Mesenchymal stem cell (in vitro differentiated cells and primary cell): Measurements from ENCODE around the gene TAF1A.
A peak's percentile ranks its signal among the peaks of the same experiment; 100 is the strongest.

Experiments used
- DNase-seq: peaks from one replicate; pipeline ENCODE4 v3.0.0-alpha.2; 2013
- H2AFZ ChIP-seq: one replicate; pipeline ENCODE4 v1.6.1; 2013; ENCODE audit warnings: low read depth, mild to moderate bottlenecking, control low read depth, inconsistent platforms, low read length, moderate library complexity
- H2AK5ac ChIP-seq: 2 replicates; pipeline ENCODE4 v1.6.1; 2013; ENCODE audit warnings: low read length, moderate library complexity, mild to moderate bottlenecking, inconsistent platforms; ENCODE audit not compliant: severe bottlenecking
- H2BK120ac ChIP-seq: one replicate; pipeline ENCODE4 v1.6.1; 2013; ENCODE audit warnings: low read depth, mild to moderate bottlenecking, inconsistent platforms, low read length, moderate library complexity
- H2BK12ac ChIP-seq, 2 experiments: one replicate each; pipeline ENCODE4 v1.6.1; 2013; ENCODE audit warnings: inconsistent platforms in 2 of 2, low read length in 2 of 2, mild to moderate bottlenecking in 2 of 2, moderate library complexity in 2 of 2, control low read depth in 1 of 2
- H2BK15ac ChIP-seq: one replicate; pipeline ENCODE4 v1.6.1; 2013; ENCODE audit warnings: mild to moderate bottlenecking, low read depth, inconsistent platforms; ENCODE audit not compliant: poor library complexity, severe bottlenecking
- H2BK5ac ChIP-seq: 2 replicates; pipeline ENCODE4 v1.6.1; 2013; ENCODE audit warnings: low read depth, mild to moderate bottlenecking, low read length, control low read depth, inconsistent platforms; ENCODE audit not compliant: poor library complexity, severe bottlenecking
- H3K14ac ChIP-seq, 2 experiments: one replicate each; pipeline ENCODE4 v1.6.1; 2013; ENCODE audit warnings: inconsistent platforms in 2 of 2, low read length in 2 of 2, control low read depth in 1 of 2, mild to moderate bottlenecking in 1 of 2, moderate library complexity in 1 of 2
- H3K18ac ChIP-seq, 2 experiments: one replicate each; pipeline ENCODE4 v1.6.1; 2013; ENCODE audit warnings: inconsistent platforms in 2 of 2, low read length in 2 of 2, control low read depth in 1 of 2, low read depth in 1 of 2, mild to moderate bottlenecking in 1 of 2
- H3K23ac ChIP-seq, 2 experiments: one replicate each; pipeline ENCODE4 v1.6.1; 2013; ENCODE audit warnings: inconsistent platforms in 2 of 2, low read length in 2 of 2, mild to moderate bottlenecking in 2 of 2, moderate library complexity in 2 of 2, control low read depth in 1 of 2
- H3K27ac ChIP-seq: 2 replicates; pipeline ENCODE4 v1.5.1; 2013; ENCODE audit warnings: mild to moderate bottlenecking, moderate library complexity, low read length, control low read depth, inconsistent platforms; ENCODE audit not compliant: poor library complexity, severe bottlenecking
- H3K27me3 ChIP-seq, 2 experiments: 2 replicates each; pipeline versions ENCODE4 v1.6.1 to v1.7.0; 2013; ENCODE audit warnings: low read length in 2 of 2, mild to moderate bottlenecking in 2 of 2, moderate library complexity in 2 of 2, control low read depth in 1 of 2, inconsistent platforms in 1 of 2; ENCODE audit not compliant: control insufficient read depth in 1 of 2, insufficient read depth in 1 of 2
- H3K36me3 ChIP-seq, 2 experiments: 2 replicates each; pipeline versions ENCODE4 v1.6.1 to v1.7.0; 2013; ENCODE audit warnings: low read length in 2 of 2, control low read depth in 1 of 2, inconsistent platforms in 1 of 2, low read depth in 1 of 2, mild to moderate bottlenecking in 1 of 2; ENCODE audit not compliant: insufficient read depth in 2 of 2, control insufficient read depth in 1 of 2
- H3K4ac ChIP-seq, 2 experiments: one replicate each; pipeline ENCODE4 v1.6.1; 2013; ENCODE audit warnings: inconsistent platforms in 2 of 2, low read length in 2 of 2, mild to moderate bottlenecking in 2 of 2, moderate library complexity in 2 of 2, control low read depth in 1 of 2, low read depth in 1 of 2
- H3K4me1 ChIP-seq: 2 replicates; pipeline ENCODE4 v1.6.1; 2013; ENCODE audit warnings: low read depth, low read length, control low read depth; ENCODE audit not compliant: control insufficient read depth, insufficient read depth
- H3K4me2 ChIP-seq: 2 replicates; pipeline ENCODE4 v1.6.1; 2013; ENCODE audit warnings: low read length, mild to moderate bottlenecking, inconsistent platforms; ENCODE audit not compliant: poor library complexity, severe bottlenecking
- H3K4me3 ChIP-seq, 2 experiments: 2 replicates each; pipeline versions ENCODE4 v1.5.1 to v1.7.0; 2013; ENCODE audit warnings: low read length in 2 of 2, mild to moderate bottlenecking in 2 of 2, control low read depth in 1 of 2, low read depth in 1 of 2; ENCODE audit not compliant: insufficient read depth in 1 of 2
- H3K79me1 ChIP-seq: replicated peaks from 2 replicates; pipeline ENCODE4 v1.6.1; 2013; ENCODE audit warnings: mild to moderate bottlenecking, control low read depth, low read length, inconsistent platforms; ENCODE audit not compliant: poor library complexity, severe bottlenecking
- H3K9ac ChIP-seq: 2 replicates; pipeline ENCODE4 v1.7.0; 2013; ENCODE audit warnings: mild to moderate bottlenecking, low read length, moderate library complexity
- H3K9me3 ChIP-seq: 2 replicates; pipeline ENCODE4 v1.7.0; 2013; ENCODE audit warnings: mild to moderate bottlenecking, low read length; ENCODE audit not compliant: control insufficient read depth
- H4K8ac ChIP-seq: one replicate; pipeline ENCODE4 v1.6.1; 2013; ENCODE audit warnings: inconsistent platforms, mild to moderate bottlenecking, low read length, moderate library complexity
- H4K91ac ChIP-seq: one replicate; pipeline ENCODE4 v1.6.1; 2013; ENCODE audit warnings: mild to moderate bottlenecking, low read length, inconsistent platforms
- WGBS: methylation state at CpG from one replicate; pipeline ENCODE4 v1.1.7; 2013; ENCODE audit warnings: mixed read lengths; 5-methylcytosine and 5-hydroxymethylcytosine counted together

The TAF1A gene

GRCh38 chr1:222600281-222600680 is 10.5 kb upstream of the TAF1A start:
- no peak overlapping the region for H3K27ac ChIP-seq
- no peak overlapping the region for H2BK15ac ChIP-seq
- H3K23ac ChIP-seq = no peak overlapping the region
- H3K79me1 ChIP-seq = no peaks in the 10 kb centered on the region
- no peak overlapping the region for H3K4ac ChIP-seq
- H2AK5ac ChIP-seq = no peak overlapping the region
- H3K36me3 ChIP-seq = no peaks in the 10 kb centered on the region
- H3K4me1 ChIP-seq = no peaks in the 10 kb centered on the region
- no peak overlapping the region for H2BK120ac ChIP-seq
- no peak overlapping the region for H2BK12ac ChIP-seq
- no peak overlapping the region for H2BK5ac ChIP-seq
- H3K27me3 ChIP-seq = no peaks in the 10 kb centered on the region
- no peak overlapping the region for H4K8ac ChIP-seq
- no peak overlapping the region for H3K4me2 ChIP-seq
- no peak for DNase-seq
- 63% methylated on average over 1 of the region's 1 CpG for WGBS
- no peak overlapping the region for H2AFZ ChIP-seq
- H3K9me3 ChIP-seq = no peaks in the 10 kb centered on the region
- H3K4me3 ChIP-seq = no peak overlapping the region
- no peak overlapping the region for H4K91ac ChIP-seq
- no peak overlapping the region for H3K18ac ChIP-seq
- H3K9ac ChIP-seq = no peak overlapping the region
- no peak overlapping the region for H3K14ac ChIP-seq

GRCh38 chr1:222596696-222597095 is 7.0 kb upstream of the TAF1A start:
- Histone ChIP-seq H2BK15ac (no peak overlapping the region), H3K4me1 (no peaks in the 10 kb centered on the region), H2BK120ac (no peak overlapping the region), H3K9me3 (peaks cover 9% of the 10 kb centered on the region), H3K4me2 (no peak overlapping the region), H3K4me3 (no peak overlapping the region), H2AFZ (no peak overlapping the region), H2BK5ac (no peak overlapping the region), H3K36me3 (no peaks in the 10 kb centered on the region), H3K4ac (no peak overlapping the region), H3K18ac (no peak overlapping the region), H3K23ac (no peak overlapping the region), H3K14ac (no peak overlapping the region), H2BK12ac (no peak overlapping the region), H2AK5ac (no peak overlapping the region), H3K79me1 (no peaks in the 10 kb centered on the region), H3K27ac (no peak overlapping the region), H3K9ac (no peak overlapping the region), H4K91ac (no peak overlapping the region), H3K27me3 (no peaks in the 10 kb centered on the region), H4K8ac (no peak overlapping the region)
- WGBS = 78% methylated on average over 4 of the region's 4 CpGs
- DNase-seq = no peak

DNA sequence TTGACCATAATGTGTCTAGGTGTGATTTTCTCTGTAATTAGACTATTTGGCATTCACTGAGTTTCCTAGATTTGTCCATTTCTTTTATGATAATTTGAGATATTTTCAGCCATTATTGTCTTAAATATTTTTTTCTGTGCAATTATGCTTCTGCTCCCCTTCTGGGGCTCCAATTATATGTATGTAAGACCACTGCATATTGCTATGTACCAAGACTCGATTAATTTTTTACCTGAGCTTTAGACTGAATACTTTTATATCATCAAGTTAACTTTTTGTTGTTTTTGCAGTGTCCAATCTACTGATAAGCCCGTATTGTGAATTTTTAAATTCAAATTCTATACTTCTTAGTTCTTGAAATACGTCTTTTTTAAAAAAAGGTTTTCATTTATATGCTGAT is 5.1 kb upstream of the TAF1A start:
- H2AFZ ChIP-seq = no peak overlapping the region
- no peak overlapping the region for H2BK12ac ChIP-seq
- no peak overlapping the region for H3K18ac ChIP-seq
- peaks cover 3% of the 10 kb centered on the region for H3K4me1 ChIP-seq
- H3K79me1 ChIP-seq = peaks cover 4% of the 10 kb centered on the region
- no peak overlapping the region for H2AK5ac ChIP-seq
- WGBS = no CpG with 5 or more reads among the region's 3 CpGs
- H3K9ac ChIP-seq = no peak overlapping the region
- H2BK5ac ChIP-seq = no peak overlapping the region
- peaks cover 9% of the 10 kb centered on the region for H3K9me3 ChIP-seq
- no peaks in the 10 kb centered on the region for H3K36me3 ChIP-seq
- no peak overlapping the region for H3K14ac ChIP-seq
- H2BK120ac ChIP-seq = no peak overlapping the region
- no peaks in the 10 kb centered on the region for H3K27me3 ChIP-seq
- H2BK15ac ChIP-seq = no peak overlapping the region
- DNase-seq = no peak
- no peak overlapping the region for H4K91ac ChIP-seq
- no peak overlapping the region for H3K23ac ChIP-seq
- H3K27ac ChIP-seq = no peak overlapping the region
- no peak overlapping the region for H3K4me3 ChIP-seq
- no peak overlapping the region for H3K4ac ChIP-seq
- no peak overlapping the region for H4K8ac ChIP-seq
- H3K4me2 ChIP-seq = no peak overlapping the region

- Histone ChIP-seq H2AK5ac (no peak overlapping the region), H4K8ac (no peak overlapping the region), H3K4ac (no peak overlapping the region), H3K36me3 (peaks cover 0 to 9% of the 10 kb centered on the region in 2 experiments), H3K4me2 (no peak overlapping the region), H3K79me1 (peaks cover 8% of the 10 kb centered on the region), H4K91ac (no peak overlapping the region), H2BK12ac (no peak overlapping the region), H2BK15ac (no peak overlapping the region), H3K14ac (no peak overlapping the region), H3K18ac (no peak overlapping the region), H3K4me1 (peaks cover 3% of the 10 kb centered on the region), H2BK5ac (no peak overlapping the region), H2BK120ac (no peak overlapping the region), H3K27me3 (no peaks in the 10 kb centered on the region), H3K4me3 (no peak overlapping the region), H3K9ac (peak overlapping the region; percentile 26), H3K23ac (no peak overlapping the region), H2AFZ (no peak overlapping the region), H3K27ac (no peak overlapping the region), H3K9me3 (peaks cover 9% of the 10 kb centered on the region)
- 81% methylated on average over 3 of the region's 3 CpGs for WGBS
- no peak for DNase-seq
Observed at GRCh38 chr1:222592171-222592570, 2.4 kb upstream of the TAF1A start.
